Prostate gland (tissue), 2 donors: ENCODE measurements around the gene LDAF1.

Experiments
- CTCF ChIP-seq, 4 experiments: fragments of 200-600 bp in 2 of 4; fragments of 450-650 bp in 2 of 4; sonication (generic) in 2 of 4; IDR thresholded peaks; 1 replicate in 3 of 4; 2 replicates in 1 of 4; pipeline ENCODE4 v1.5.1; 2016 to 2019; ENCODE audit warnings: antibody characterized with exemption in 4 of 4, mild to moderate bottlenecking in 2 of 4, moderate library complexity in 2 of 4
- POLR2A ChIP-seq: fragments of 450-650 bp; IDR thresholded peaks from one replicate; pipeline ENCODE4 v1.6.1; 2016; ENCODE audit warnings: antibody characterized with exemption, mild to moderate bottlenecking
- POLR2AphosphoS5 ChIP-seq: sonication (generic); formaldehyde crosslinking; IDR thresholded peaks from one replicate; pipeline ENCODE4 v1.6.1; 2017; ENCODE audit warnings: antibody characterized with exemption

GRCh38 chr16:21226749-21227148 is 68.3 kb downstream of the LDAF1 start:
- TF ChIP-seq POLR2A (no peak), CTCF (IDR thresholded peaks at IDR 0.05) (no peak), POLR2AphosphoS5 (no peak)
